HUES6 (cell line): ENCODE measurements around the gene CCSER2.
"Not testable (repeated sequence)": the region's sequence is repeated elsewhere in the genome, so short reads cannot be mapped to it uniquely, and the experiment has no call there.

Experiments
- H3K27ac ChIP-seq: 2 replicates; pipeline ENCODE4 v1.7.0; 2013; ENCODE audit warnings: low read depth, mild to moderate bottlenecking, low read length, inconsistent platforms
- H3K27me3 ChIP-seq: 2 replicates; pipeline ENCODE4 v1.6.1; 2013; ENCODE audit warnings: low read length; ENCODE audit not compliant: control insufficient read depth, insufficient read depth
- H3K36me3 ChIP-seq: 2 replicates; pipeline ENCODE4 v1.6.1; 2013; ENCODE audit warnings: low read length; ENCODE audit not compliant: control insufficient read depth, insufficient read depth
- H3K4me1 ChIP-seq: 2 replicates; pipeline ENCODE4 v1.6.1; 2013; ENCODE audit warnings: low read length; ENCODE audit not compliant: control insufficient read depth, insufficient read depth
- H3K4me3 ChIP-seq: 2 replicates; pipeline ENCODE4 v1.5.1; 2013; ENCODE audit warnings: low read depth, low read length
- H3K9ac ChIP-seq: one replicate; pipeline ENCODE4 v1.6.1; 2013; ENCODE audit warnings: mild to moderate bottlenecking, low read length
- H3K9me3 ChIP-seq: 2 replicates; pipeline ENCODE4 v1.6.1; 2013; ENCODE audit warnings: low read depth, low read length; ENCODE audit not compliant: control insufficient read depth, insufficient read depth

Gene CCSER2

DNA sequence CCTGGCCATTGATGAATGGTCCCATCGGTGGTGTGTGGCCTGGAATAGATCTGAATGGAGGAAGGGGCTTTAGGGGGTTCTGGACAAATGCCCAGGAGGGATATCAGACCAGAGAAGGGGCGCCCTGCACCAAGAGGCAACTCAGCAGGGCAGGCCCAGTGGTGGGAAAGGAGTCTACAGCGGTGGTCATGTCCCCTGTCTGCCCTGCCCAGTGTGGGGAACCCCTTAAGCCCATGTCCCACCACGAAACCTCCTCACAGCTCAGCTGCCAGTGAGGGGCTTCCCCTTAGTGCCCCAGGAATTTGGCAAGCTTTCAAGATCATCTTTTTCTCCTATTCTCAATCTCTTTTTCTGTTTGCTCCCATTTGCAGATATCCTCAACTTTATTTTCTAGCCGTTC lies 14.1 kb upstream of the CCSER2 start:
- H3K36me3 ChIP-seq: no peaks in the 10 kb centered on the region
- H3K9ac ChIP-seq: no peak overlapping the region
- H3K4me3 ChIP-seq: no peak overlapping the region
- H3K4me1 ChIP-seq: peaks cover 18% of the 10 kb centered on the region
- 0 out of 2 replicates have a peak, but pooled peaks cover 5% of the 10 kb centered on the region for H3K9me3 ChIP-seq
- H3K27me3 ChIP-seq: no peaks in the 10 kb centered on the region
- no peak overlapping the region; the same call in 1 of the 2 replicates for H3K27ac ChIP-seq

DNA sequence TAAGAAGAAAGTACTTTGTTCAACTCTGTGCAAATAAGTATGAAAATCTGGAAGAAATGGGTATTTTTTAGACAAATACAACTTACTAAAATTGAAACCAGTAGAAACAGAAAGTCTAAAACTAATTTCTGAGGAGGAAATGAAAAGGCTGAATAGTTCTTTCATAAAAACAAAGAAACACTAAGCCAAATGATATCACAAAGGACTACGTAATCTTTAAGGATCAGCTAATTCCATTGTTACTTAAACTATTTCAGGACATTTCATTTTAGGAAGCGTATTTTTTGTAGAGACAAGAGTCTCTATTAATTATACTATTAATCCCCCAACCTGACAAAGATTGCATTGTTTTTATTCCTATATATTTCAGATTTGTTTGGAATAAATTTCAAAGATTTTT lies 11.2 kb upstream of the CCSER2 start:
- H3K27ac ChIP-seq: no peak overlapping the region
- no peak overlapping the region for H3K4me3 ChIP-seq
- H3K4me1 ChIP-seq: peaks cover 10% of the 10 kb centered on the region
- no peaks in the 10 kb centered on the region for H3K27me3 ChIP-seq
- H3K9me3 ChIP-seq: no peaks in the 10 kb centered on the region
- no peaks in the 10 kb centered on the region for H3K36me3 ChIP-seq
- no peak overlapping the region for H3K9ac ChIP-seq

DNA sequence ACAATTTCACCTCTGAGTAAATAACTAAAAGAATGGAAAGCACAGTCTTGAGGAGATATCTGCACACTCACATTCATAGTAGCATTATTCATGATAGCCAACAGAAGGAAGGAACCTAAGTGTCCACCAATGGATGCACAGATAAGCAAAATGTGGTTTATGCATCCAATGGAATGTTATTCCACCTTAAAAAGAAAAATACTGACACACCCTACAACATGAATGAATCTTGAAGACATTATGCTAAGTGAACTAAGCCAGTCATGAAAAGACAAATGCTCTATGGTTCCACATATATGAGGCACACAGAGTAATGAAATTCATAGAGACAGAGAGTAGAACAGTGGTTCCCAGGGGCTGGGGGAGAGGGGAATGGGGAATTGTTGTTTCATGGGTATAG lies 6.5 kb upstream of the CCSER2 start:
- H3K27ac ChIP-seq: no peak overlapping the region
- no peaks in the 10 kb centered on the region for H3K36me3 ChIP-seq
- H3K27me3 ChIP-seq: no peaks in the 10 kb centered on the region
- H3K4me3 ChIP-seq: no peak overlapping the region
- no peak overlapping the region for H3K9ac ChIP-seq
- H3K9me3 ChIP-seq: no peaks in the 10 kb centered on the region
- no peaks in the 10 kb centered on the region for H3K4me1 ChIP-seq

DNA sequence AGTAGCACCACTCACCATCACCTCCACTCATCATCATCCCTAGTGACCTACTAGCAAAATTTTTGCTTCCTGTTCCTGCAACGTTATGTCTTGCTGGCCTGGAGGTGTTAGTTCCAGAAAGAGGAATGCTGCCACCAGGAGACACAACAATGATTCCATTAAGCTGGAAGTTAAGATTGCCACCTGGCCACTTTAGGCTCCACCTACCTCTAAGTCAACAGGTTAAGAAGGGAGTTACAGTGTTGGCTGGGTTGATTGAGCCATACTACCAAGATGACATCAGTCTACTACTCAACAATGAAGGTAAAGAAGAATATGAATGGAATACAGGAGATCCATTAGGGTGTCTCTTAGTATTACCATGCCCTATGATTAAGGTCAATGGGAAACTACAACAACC lies 4.8 kb upstream of the CCSER2 start:
- not testable (repeated sequence) for H3K9ac ChIP-seq, H3K36me3 ChIP-seq, H3K27ac ChIP-seq, H3K4me1 ChIP-seq, H3K4me3 ChIP-seq, H3K27me3 ChIP-seq, H3K9me3 ChIP-seq

DNA sequence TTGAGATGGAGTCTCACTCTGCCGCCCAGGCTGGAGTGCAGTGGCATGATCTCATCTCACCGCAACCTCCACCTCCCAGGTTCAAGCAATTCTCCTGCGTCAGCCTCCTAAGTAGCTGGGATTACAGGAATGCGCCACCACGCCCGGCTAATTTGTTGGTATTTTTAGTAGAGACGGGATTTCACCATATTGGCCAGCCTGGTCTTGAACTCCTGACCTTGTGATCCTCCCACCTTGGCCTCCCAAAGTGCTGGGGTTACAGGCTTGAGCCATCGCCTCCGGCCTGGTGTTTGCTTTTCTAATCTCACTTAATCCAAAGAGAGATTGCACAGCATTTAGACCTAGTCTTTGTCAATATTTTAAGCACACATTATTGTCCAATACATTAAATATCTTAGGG lies 1.4 kb upstream of the CCSER2 start:
- H3K27me3 ChIP-seq, H3K4me3 ChIP-seq, H3K27ac ChIP-seq, H3K9ac ChIP-seq, H3K36me3 ChIP-seq, H3K9me3 ChIP-seq: not testable (repeated sequence)
- H3K4me1 ChIP-seq: peaks cover 24% of the 10 kb centered on the region

DNA sequence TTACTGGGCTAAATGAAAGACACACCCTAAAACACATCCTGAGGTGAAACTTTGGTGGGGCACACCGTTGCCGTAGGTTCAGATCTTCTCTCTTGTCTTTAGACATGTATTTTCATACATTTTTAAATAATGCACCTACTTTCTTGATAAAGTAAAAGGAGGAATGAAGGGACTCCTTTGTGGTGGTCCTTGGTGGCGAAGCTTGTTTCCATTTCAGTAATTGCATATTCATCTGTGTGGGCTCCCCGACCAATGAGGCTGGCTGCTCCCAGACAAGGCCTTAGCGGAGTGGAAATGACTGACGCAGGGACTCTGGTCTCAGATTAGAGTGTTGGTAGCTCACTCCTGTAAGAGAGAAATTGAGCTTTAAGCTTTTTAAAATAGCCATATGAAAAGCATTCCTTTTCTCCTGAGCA lies 815 bp downstream of the CCSER2 start:
- no peaks in the 10 kb centered on the region for H3K9me3 ChIP-seq
- H3K4me3 ChIP-seq: peak overlapping the region; percentile 79
- no peaks in the 10 kb centered on the region for H3K27me3 ChIP-seq
- H3K27ac ChIP-seq: no peak overlapping the region; the same call in 1 of the 2 replicates
- H3K36me3 ChIP-seq: no peaks in the 10 kb centered on the region
- H3K9ac ChIP-seq: peak overlapping the region; percentile 80
- peaks cover 30% of the 10 kb centered on the region for H3K4me1 ChIP-seq

DNA sequence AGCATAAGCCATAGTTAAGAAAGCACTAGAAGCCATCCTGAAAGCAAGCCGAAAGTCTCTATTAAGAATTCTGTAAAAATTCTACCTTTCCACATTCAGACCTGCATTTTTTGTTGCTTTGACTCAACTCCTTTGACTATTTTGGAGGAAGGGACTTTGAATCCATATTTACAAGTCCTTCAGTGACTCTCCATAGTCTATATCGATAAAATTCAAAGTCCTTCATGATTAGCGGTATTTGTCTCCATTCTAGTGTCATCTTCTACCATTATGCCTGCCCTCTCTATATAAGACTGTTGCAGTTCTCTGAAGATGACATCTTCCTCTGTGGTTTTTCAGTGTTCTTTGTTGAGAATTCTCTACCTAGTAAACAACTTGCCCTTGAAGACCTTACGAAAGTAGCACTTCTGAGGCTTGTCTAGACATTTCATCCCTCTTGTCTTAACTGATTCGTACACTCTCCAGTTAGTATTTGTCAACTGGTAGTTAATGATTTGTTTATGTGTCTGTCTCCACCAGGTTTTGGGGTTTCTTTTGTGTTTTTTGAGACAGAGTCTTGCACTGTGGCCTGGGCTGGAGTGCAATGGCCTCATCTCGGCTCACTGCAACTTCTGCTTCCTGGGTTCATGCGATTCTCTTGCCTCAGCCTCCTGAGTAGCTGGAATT lies 1.7 kb downstream of the CCSER2 start:
- Histone ChIP-seq H3K27ac (no peak overlapping the region), H3K9ac (no peak overlapping the region), H3K36me3 (no peaks in the 10 kb centered on the region), H3K9me3 (no peaks in the 10 kb centered on the region), H3K4me1 (peaks cover 36% of the 10 kb centered on the region), H3K27me3 (no peaks in the 10 kb centered on the region), H3K4me3 (peak overlapping the region; percentile 79; the same call in 1 of the 2 replicates)

DNA sequence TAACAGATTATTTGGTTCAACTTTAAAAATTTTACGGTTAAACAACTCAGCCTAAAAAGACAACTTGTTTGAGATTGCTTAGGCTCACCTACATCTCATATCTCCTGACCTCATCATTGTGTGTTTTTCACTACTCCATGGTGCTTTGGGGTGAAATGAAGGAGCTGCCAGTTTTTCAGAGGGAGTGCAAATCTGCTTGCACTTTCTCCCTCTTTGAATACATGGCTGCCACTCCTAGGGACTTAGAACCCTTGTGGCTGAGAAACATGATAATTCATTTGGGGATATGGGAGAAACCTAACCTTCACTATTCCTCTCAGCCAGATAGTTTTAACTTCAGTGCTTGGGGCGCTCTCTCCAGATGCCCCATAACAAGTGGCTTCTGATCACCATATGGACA lies 2.7 kb downstream of the CCSER2 start:
- Histone ChIP-seq H3K36me3 (no peaks in the 10 kb centered on the region), H3K4me3 (no peak overlapping the region), H3K4me1 (peaks cover 39% of the 10 kb centered on the region), H3K9me3 (no peaks in the 10 kb centered on the region), H3K9ac (no peak overlapping the region), H3K27ac (no peak overlapping the region), H3K27me3 (no peaks in the 10 kb centered on the region)

DNA sequence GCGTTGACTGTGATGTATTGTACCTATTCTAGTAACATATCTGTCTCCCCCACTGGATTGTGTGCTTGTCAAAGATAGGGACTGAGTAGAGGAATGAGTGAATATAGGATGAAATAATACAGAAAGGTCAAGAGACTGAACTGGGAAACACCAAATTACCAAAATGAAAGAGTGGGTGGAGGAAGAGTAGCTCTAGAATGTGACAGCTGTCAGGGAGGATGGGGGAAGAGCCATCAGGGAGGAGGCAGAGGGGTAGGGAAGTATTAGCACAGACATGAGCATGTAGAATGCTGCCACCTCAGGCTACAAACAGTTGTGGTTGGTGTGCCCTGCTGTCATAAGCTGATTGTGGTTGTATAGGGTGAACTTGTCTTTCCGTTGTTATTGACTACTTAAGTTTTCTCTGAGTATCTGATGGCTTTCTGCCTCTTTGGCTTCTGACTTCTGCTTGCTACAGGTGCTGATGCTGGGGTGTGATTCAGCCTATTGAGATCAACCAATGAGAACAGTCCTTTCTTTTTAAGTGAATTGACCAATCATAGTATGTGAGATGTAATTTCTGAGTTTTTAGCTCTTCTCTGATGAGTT lies 5.6 kb downstream of the CCSER2 start:
- H3K27ac ChIP-seq: no peak overlapping the region
- H3K4me1 ChIP-seq: peaks cover 53% of the 10 kb centered on the region
- no peaks in the 10 kb centered on the region for H3K9me3 ChIP-seq
- no peak overlapping the region for H3K9ac ChIP-seq
- no peaks in the 10 kb centered on the region for H3K36me3 ChIP-seq
- no peak overlapping the region for H3K4me3 ChIP-seq
- no peaks in the 10 kb centered on the region for H3K27me3 ChIP-seq

DNA sequence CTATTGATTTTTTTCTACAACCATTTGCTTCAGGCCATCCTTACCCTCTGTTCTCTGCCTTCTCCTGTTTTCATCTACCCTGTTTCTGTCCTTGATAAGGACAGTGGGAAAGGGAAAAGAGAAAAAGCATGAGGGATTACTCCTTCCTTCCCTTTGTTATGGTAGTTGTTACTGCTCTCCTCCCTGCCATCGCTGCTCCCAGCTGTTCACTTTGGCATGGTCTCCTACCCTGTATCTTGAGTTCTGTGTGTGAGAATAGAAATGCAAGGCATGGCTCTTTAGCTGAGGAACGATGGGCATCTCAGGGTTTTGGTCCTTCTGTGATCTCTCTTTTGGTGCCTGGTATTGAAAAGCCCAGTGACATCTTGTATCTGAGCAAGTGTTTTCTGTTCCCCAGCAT lies 6.4 kb downstream of the CCSER2 start:
- Histone ChIP-seq H3K27ac (no peak overlapping the region), H3K9ac (no peak overlapping the region), H3K27me3 (no peaks in the 10 kb centered on the region), H3K36me3 (no peaks in the 10 kb centered on the region), H3K4me3 (no peak overlapping the region), H3K9me3 (no peaks in the 10 kb centered on the region), H3K4me1 (peaks cover 50% of the 10 kb centered on the region)

DNA sequence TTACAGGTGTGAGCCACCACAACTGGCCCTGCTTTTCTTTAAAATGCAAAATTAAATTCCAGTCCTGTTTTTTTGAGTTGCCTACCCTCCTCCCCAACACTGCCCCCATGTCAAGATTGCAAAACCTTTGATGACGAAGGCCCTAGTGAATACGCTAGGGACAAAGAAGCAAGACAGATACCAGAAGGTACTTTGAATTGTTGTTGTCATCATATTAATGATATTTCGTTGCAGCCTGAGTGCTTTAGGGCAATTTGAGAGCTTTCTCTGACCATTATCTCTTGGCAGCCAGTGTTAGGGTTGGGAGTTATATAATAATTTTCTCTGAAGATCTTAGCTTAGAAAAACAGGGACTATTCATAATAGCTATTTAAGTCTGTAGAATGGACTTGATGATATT lies 7.1 kb downstream of the CCSER2 start:
- H3K9me3 ChIP-seq: no peaks in the 10 kb centered on the region
- H3K36me3 ChIP-seq: no peaks in the 10 kb centered on the region
- peaks cover 43% of the 10 kb centered on the region for H3K4me1 ChIP-seq
- no peaks in the 10 kb centered on the region for H3K27me3 ChIP-seq
- no peak overlapping the region for H3K9ac ChIP-seq
- no peak overlapping the region for H3K4me3 ChIP-seq
- H3K27ac ChIP-seq: no peak overlapping the region
